K562 (cell line): ENCODE measurements around the gene CLIP4. TPM values are rescaled to one million over a fixed set of nuclear protein-coding genes. Genes with fewer than 3 reads are reported as not detected.

Source experiments
- ATAC-seq: fragments of 200-7000 bp; cut with Tn5 transposase; 3 replicates; pipeline ENCODE4 v1.9.1; 2020; ENCODE audit warnings: moderate library complexity
- BruUV-seq: library from RNA; stranded (reverse); fragments of 400-500 nt; replicated peaks from 2 replicates; lab custom pipeline; 2021; lab: Mats Ljungman, UMichigan
- CTCF ChIA-PET: fragments of 300-600 bp; formaldehyde crosslinking; extraction: SDS; loops from one replicate; lab custom pipeline; 2021; ENCODE audit warnings: low intra/inter-chr PET ratio; lab: Yijun Ruan, JAX
- POLR2A ChIA-PET: fragments of 300-600, 350-650 bp; sonication (Branson Sonifier 250); formaldehyde crosslinking; extraction: SDS; loops from one replicate; lab custom pipeline; 2021; ENCODE audit warnings: antibody characterized with exemption, inconsistent platforms; lab: Yijun Ruan, JAX
- DNase-seq, 4 experiments: peaks; one replicate each; pipeline versions ENCODE4 v3.0.0 to v3.0.0-alpha.2; 2011 to 2018; ENCODE audit warnings: low spot score in 3 of 4, mixed read lengths in 3 of 4; ENCODE audit errors: extremely low read depth in 1 of 4
- FAIRE-seq: peaks from 2 replicates; lab custom pipeline; 2011; peaks lifted over from hg19 to GRCh38; lab: Jason Lieb, UNC
- H2AFZ ChIP-seq: 2 replicates; pipeline ENCODE4 v1.6.0; 2011; ENCODE audit warnings: low read depth, low read length, control low read depth, inconsistent platforms
- H3K27ac ChIP-seq: fragments of 200-600 bp; 3 replicates; pipeline ENCODE4 v1.8.0; 2011; ENCODE audit warnings: low read depth, mild to moderate bottlenecking, control low read depth, inconsistent platforms, low read length, moderate library complexity, mixed read lengths; ENCODE audit errors: extremely low read depth
- H3K27me3 ChIP-seq, 2 experiments: fragments of 300-600 bp in 1 of 2; 2 replicates in 1 of 2; 3 replicates in 1 of 2; pipeline versions ENCODE4 v1.6.0 to v1.8.0; 2011; ENCODE audit warnings: inconsistent platforms in 2 of 2, low read length in 2 of 2, mild to moderate bottlenecking in 1 of 2, mixed read lengths in 1 of 2, moderate library complexity in 1 of 2; ENCODE audit not compliant: control insufficient read depth in 2 of 2, insufficient read depth in 2 of 2
- H3K36me3 ChIP-seq: fragments of 300-600 bp; 3 replicates; pipeline ENCODE4 v1.8.0; 2011; ENCODE audit warnings: mild to moderate bottlenecking, low read length, inconsistent platforms; ENCODE audit not compliant: control insufficient read depth, insufficient read depth
- H3K4me1 ChIP-seq, 2 experiments: fragments of 200-600 bp in 1 of 2; replicated peaks in 1 of 2; 2 replicates in 1 of 2; 3 replicates in 1 of 2; pipeline versions ENCODE4 v1.5.1 to v1.8.0; 2011; ENCODE audit warnings: inconsistent platforms in 2 of 2, low read length in 2 of 2, mild to moderate bottlenecking in 1 of 2, mixed read lengths in 1 of 2, moderate library complexity in 1 of 2; ENCODE audit not compliant: control insufficient read depth in 2 of 2, insufficient read depth in 2 of 2
- H3K4me2 ChIP-seq: 2 replicates; pipeline ENCODE4 v1.6.1; 2011; ENCODE audit warnings: low read length, control low read depth, inconsistent platforms, mixed read lengths; ENCODE audit not compliant: insufficient read depth
- H3K4me3 ChIP-seq: fragments of 200-600 bp; sonication (generic), shearing (Covaris generic); 2 replicates; pipeline ENCODE4 v1.5.1; 2016; ENCODE audit warnings: control low read depth, inconsistent platforms
- H3K79me2 ChIP-seq: fragments of 200-600 bp; 3 replicates; pipeline ENCODE4 v1.8.0; 2011; ENCODE audit warnings: low read length, inconsistent platforms; ENCODE audit not compliant: control insufficient read depth, insufficient read depth
- H3K9ac ChIP-seq, 2 experiments: 2 replicates each; pipeline versions ENCODE4 v1.6.0 to v1.6.1; 2011; ENCODE audit warnings: low read depth in 2 of 2, low read length in 2 of 2, control low read depth in 1 of 2, inconsistent platforms in 1 of 2, mild to moderate bottlenecking in 1 of 2, mixed read lengths in 1 of 2; ENCODE audit not compliant: insufficient read depth in 1 of 2
- H3K9me1 ChIP-seq: one replicate; pipeline ENCODE4 v1.6.0; 2011; ENCODE audit warnings: inconsistent platforms, mild to moderate bottlenecking, low read length, moderate library complexity; ENCODE audit not compliant: control insufficient read depth, insufficient read depth
- H3K9me3 ChIP-seq: replicated peaks from 2 replicates; pipeline ENCODE4 v1.5.1; 2011; ENCODE audit warnings: low read depth, low read length, inconsistent platforms; ENCODE audit not compliant: control insufficient read depth, insufficient read depth
- H4K20me1 ChIP-seq: replicated peaks from 2 replicates; pipeline ENCODE4 v1.6.1; 2011; ENCODE audit warnings: low read length, inconsistent platforms, mixed read lengths; ENCODE audit not compliant: control insufficient read depth, insufficient read depth
- DMBX1 ChIP-seq: fragments of 250-450 bp; sonication (Bioruptor Pico); IDR thresholded peaks from 2 replicates; pipeline ENCODE4 v1.8.0; 2022; ENCODE audit warnings: inconsistent platforms, mild to moderate bottlenecking, moderate library complexity, borderline replicate concordance
- GATAD2B ChIP-seq: fragments of 450-650 bp; IDR thresholded peaks from 2 replicates; pipeline ENCODE4 v1.6.1; 2017; ENCODE audit warnings: mild to moderate bottlenecking, borderline replicate concordance
- MNT ChIP-seq, 2 experiments: fragments of 450-650 bp; conservative IDR thresholded peaks; 2 replicates each; pipeline ENCODE4 v1.6.1; 2017; ENCODE audit warnings: mild to moderate bottlenecking in 2 of 2, moderate library complexity in 2 of 2
- RAD21 ChIP-seq, 2 experiments: fragments of 250-450 bp in 1 of 2; fragments of 450-650 bp in 1 of 2; sonication (Bioruptor Pico) in 1 of 2; formaldehyde crosslinking in 1 of 2; IDR thresholded peaks in 1 of 2; conservative IDR thresholded peaks in 1 of 2; 2 replicates each; pipeline versions ENCODE4 v1.4.0 to v1.8.0; 2020 to 2022; ENCODE audit warnings: mild to moderate bottlenecking in 2 of 2, moderate library complexity in 1 of 2
- SMC3 ChIP-seq: conservative IDR thresholded peaks from 2 replicates; pipeline ENCODE4 v1.6.1; 2011; ENCODE audit warnings: low read depth, low read length, improper control_type of control experiment; ENCODE audit not compliant: insufficient read depth
- THRA ChIP-seq: fragments of 450-650 bp; IDR thresholded peaks from 2 replicates; pipeline ENCODE4 v1.6.1; 2017; ENCODE audit warnings: mild to moderate bottlenecking, moderate library complexity
- WGBS: fragments of 100-300 bp; shearing (Covaris generic); methylation state at CpG from one replicate; pipeline ENCODE4 v1.1.6; 2016; ENCODE audit warnings: low coverage, mixed read lengths; ENCODE audit not compliant: insufficient coverage; ENCODE audit errors: missing lambda C conversion rate; 5-methylcytosine and 5-hydroxymethylcytosine counted together
- in situ Hi-C: fragments of 300-500 bp; cut with MboI; formaldehyde crosslinking; loops from 4 replicates; pipeline ENCODE4 v1.15.0; 2018; ENCODE audit warnings: inconsistent platforms, mixed read lengths
- intact Hi-C: fragments of 100-400 bp; cut with micrococcal nuclease; formaldehyde crosslinking; loops from 2 replicates; pipeline ENCODE4 v1.14.2; 2022
- polyA plus RNA-seq, 8 experiments: library from polyadenylated mRNA; depleted of rRNA in 4 of 8; stranded (reverse) in 5 of 8; unstranded in 3 of 8; fragments of >200 nt; fragmentation: Nextera tagmentation in 2 of 8; fragmentation: Illumina TruSeq in 1 of 8; extraction: Ambion mirVana in 2 of 8; extraction: Trizol in 1 of 8; gene quantifications; 2 replicates each; pipeline versions ENCODE4 v1.2.1 to v1.2.3, GENCODE V29; 2011 to 2014; ENCODE audit warnings: inconsistent platforms in 1 of 8, missing spikeins in 1 of 8
- total RNA-seq, 7 experiments: library from RNA; depleted of rRNA in 6 of 7; stranded (reverse); fragments of >200 nt in 6 of 7; fragmentation: Illumina TruSeq in 2 of 7; extraction: Trizol in 2 of 7; gene quantifications; 2 replicates each; pipeline versions ENCODE4 v1.2.1 to v1.2.3, GENCODE V29; 2011 to 2021; ENCODE audit warnings: low replicate concordance in 1 of 7
- TF ChIP-seq, protein P1 (sequence below): IDR thresholded peaks from 3 replicates; pipeline ENCODE4 v1.6.1; 2011; ENCODE audit warnings: borderline replicate concordance, mild to moderate bottlenecking, moderate library complexity; ENCODE audit not compliant: insufficient read length; ENCODE audit errors: extremely low read depth
- TF ChIP-seq, protein P2 (sequence below), 3 experiments: IDR thresholded peaks in 2 of 3; conservative IDR thresholded peaks in 1 of 3; 2 replicates each; pipeline ENCODE4 v1.5.1; 2011 to 2012; ENCODE audit warnings: low read length in 3 of 3, mild to moderate bottlenecking in 3 of 3, control low read depth in 2 of 3, improper control_type of control experiment in 1 of 3, inconsistent platforms in 1 of 3, low read depth in 1 of 3, mixed read lengths in 1 of 3, moderate library complexity in 1 of 3; ENCODE audit not compliant: insufficient read depth in 2 of 3

CLIP4 gene
- total and polyA plus RNA-seq, 9 of the 15 experiments (the other 6 are each of a cell fraction or from before 2014, with no cell fraction given), result 0.03 to 0.38 (median 0.13) TPM; not detected in 5

DNA sequence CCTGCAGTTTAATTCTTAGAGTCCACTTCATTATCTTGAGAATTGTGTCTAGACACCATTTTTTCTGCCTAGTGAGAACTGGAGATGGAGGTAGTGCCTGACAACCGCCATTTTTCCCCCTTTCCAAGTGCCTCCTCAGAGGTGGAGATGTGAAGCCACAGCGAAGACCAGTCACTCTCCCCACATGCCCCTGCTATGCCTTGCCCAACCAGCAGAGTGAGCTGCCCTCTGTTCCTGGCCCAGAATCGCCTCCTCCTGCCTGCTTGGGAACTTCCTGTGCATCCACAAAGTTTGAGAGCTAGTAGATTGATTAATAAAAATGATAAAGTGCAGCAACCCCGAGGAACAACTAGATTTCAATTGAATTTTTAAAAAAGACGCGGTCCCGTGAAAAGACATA, 123.3 kb downstream of the CLIP4 start:
- intact Hi-C loops, result no loop called here
- Histone ChIP-seq H3K4me1 (no peaks in the 10 kb centered on the region), H3K9me1 (no peaks in the 10 kb centered on the region), H3K36me3 (no peaks in the 10 kb centered on the region), H3K9ac (no peak overlapping the region), H4K20me1 (no peaks in the 10 kb centered on the region; the same call in 1 of the 2 replicates), H3K27ac (no peak overlapping the region), H3K9me3 (no peaks in the 10 kb centered on the region)
- POLR2A ChIA-PET, result interaction anchor here (0.6 to 1.2 kb wide), 2 partner anchors 8 to 243 kb away, joined by 3 read pairs; no protein-coding TSS in a partner anchor
- in situ Hi-C loops, result no loop called here
- peak; percentile 92 for ATAC-seq
- peak; percentile 22 to 57 (median 54) for DNase-seq
- WGBS, result 2% methylated on average over 7 of the region's 7 CpGs
- no TSS peak for BruUV-seq
- TF ChIP-seq DMBX1, result no peak
- TF ChIP-seq SMC3, result peak; percentile 51
- no peak for TF ChIP-seq MNT (conservative IDR thresholded peaks at IDR 0.05)
- TF ChIP-seq GATAD2B, result no peak
- TF ChIP-seq, protein P1, sequence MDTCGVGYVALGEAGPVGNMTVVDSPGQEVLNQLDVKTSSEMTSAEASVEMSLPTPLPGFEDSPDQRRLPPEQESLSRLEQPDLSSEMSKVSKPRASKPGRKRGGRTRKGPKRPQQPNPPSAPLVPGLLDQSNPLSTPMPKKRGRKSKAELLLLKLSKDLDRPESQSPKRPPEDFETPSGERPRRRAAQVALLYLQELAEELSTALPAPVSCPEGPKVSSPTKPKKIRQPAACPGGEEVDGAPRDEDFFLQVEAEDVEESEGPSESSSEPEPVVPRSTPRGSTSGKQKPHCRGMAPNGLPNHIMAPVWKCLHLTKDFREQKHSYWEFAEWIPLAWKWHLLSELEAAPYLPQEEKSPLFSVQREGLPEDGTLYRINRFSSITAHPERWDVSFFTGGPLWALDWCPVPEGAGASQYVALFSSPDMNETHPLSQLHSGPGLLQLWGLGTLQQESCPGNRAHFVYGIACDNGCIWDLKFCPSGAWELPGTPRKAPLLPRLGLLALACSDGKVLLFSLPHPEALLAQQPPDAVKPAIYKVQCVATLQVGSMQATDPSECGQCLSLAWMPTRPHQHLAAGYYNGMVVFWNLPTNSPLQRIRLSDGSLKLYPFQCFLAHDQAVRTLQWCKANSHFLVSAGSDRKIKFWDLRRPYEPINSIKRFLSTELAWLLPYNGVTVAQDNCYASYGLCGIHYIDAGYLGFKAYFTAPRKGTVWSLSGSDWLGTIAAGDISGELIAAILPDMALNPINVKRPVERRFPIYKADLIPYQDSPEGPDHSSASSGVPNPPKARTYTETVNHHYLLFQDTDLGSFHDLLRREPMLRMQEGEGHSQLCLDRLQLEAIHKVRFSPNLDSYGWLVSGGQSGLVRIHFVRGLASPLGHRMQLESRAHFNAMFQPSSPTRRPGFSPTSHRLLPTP, result no peak
- TF ChIP-seq, protein P2, sequence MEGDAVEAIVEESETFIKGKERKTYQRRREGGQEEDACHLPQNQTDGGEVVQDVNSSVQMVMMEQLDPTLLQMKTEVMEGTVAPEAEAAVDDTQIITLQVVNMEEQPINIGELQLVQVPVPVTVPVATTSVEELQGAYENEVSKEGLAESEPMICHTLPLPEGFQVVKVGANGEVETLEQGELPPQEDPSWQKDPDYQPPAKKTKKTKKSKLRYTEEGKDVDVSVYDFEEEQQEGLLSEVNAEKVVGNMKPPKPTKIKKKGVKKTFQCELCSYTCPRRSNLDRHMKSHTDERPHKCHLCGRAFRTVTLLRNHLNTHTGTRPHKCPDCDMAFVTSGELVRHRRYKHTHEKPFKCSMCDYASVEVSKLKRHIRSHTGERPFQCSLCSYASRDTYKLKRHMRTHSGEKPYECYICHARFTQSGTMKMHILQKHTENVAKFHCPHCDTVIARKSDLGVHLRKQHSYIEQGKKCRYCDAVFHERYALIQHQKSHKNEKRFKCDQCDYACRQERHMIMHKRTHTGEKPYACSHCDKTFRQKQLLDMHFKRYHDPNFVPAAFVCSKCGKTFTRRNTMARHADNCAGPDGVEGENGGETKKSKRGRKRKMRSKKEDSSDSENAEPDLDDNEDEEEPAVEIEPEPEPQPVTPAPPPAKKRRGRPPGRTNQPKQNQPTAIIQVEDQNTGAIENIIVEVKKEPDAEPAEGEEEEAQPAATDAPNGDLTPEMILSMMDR (IDR thresholded peaks at IDR 0.05 in 2 of 3, conservative IDR thresholded peaks at IDR 0.05 in 1 of 3; ENCODE audit: insufficient read depth in 2 of 3, low read depth in 1 of 3, low read length in 3 of 3), result peak; percentile 63 to 67 (median 64)
- TF ChIP-seq THRA, result peak; percentile 37; the same call in 1 of the 2 replicates
- TF ChIP-seq RAD21 (CRISPR knock-in tag; conservative IDR thresholded peaks at IDR 0.05 in 1 of 2, IDR thresholded peaks at IDR 0.05 in 1 of 2), result peak; percentile 27 to 49
- TF ChIP-seq, all 486 proteins: peak for 4
- CTCF ChIA-PET, result interaction anchor here (0.7 kb wide), 1 partner anchor 603 kb away, joined by 3 read pairs; no protein-coding TSS in a partner anchor
- H3K4me3 ChIP-seq, result no peak overlapping the region
- H3K27me3 ChIP-seq, result peaks cover 0 to 52% of the 10 kb centered on the region in 2 experiments
- peak; percentile 75 for FAIRE-seq
- H3K4me2 ChIP-seq, result no peak overlapping the region
- H2AFZ ChIP-seq, result no peak overlapping the region
- H3K79me2 ChIP-seq, result no peaks in the 10 kb centered on the region
